ENCODE results near the gene FOXD3.

Gene FOXD3

DNA sequence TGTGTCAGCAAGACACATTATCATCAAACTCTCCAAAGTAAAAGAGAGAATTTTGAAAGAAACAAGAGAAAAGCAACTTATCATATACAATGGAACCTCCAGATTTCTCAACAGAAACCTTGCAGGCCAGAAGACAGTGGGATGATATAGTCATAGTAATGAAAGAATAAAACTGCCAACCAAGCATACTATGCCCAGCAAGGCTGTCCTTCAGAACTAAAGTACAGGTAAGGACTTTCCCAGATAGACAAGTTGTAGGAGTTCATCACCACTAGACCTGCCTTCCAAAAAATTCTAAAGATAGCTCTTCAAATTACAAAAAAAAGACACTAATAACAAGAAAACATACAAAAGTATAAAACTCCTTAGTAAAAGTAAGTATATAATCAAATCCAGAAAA lies 33.2 kb upstream of the FOXD3 start:
- DNase-seq (ENCODE audit: extremely low read depth, low read depth): no peak
- TF ChIP-seq, protein P1, sequence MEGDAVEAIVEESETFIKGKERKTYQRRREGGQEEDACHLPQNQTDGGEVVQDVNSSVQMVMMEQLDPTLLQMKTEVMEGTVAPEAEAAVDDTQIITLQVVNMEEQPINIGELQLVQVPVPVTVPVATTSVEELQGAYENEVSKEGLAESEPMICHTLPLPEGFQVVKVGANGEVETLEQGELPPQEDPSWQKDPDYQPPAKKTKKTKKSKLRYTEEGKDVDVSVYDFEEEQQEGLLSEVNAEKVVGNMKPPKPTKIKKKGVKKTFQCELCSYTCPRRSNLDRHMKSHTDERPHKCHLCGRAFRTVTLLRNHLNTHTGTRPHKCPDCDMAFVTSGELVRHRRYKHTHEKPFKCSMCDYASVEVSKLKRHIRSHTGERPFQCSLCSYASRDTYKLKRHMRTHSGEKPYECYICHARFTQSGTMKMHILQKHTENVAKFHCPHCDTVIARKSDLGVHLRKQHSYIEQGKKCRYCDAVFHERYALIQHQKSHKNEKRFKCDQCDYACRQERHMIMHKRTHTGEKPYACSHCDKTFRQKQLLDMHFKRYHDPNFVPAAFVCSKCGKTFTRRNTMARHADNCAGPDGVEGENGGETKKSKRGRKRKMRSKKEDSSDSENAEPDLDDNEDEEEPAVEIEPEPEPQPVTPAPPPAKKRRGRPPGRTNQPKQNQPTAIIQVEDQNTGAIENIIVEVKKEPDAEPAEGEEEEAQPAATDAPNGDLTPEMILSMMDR (IDR thresholded peaks at IDR 0.05; ENCODE audit: low read depth, low read length): no peak

DNA sequence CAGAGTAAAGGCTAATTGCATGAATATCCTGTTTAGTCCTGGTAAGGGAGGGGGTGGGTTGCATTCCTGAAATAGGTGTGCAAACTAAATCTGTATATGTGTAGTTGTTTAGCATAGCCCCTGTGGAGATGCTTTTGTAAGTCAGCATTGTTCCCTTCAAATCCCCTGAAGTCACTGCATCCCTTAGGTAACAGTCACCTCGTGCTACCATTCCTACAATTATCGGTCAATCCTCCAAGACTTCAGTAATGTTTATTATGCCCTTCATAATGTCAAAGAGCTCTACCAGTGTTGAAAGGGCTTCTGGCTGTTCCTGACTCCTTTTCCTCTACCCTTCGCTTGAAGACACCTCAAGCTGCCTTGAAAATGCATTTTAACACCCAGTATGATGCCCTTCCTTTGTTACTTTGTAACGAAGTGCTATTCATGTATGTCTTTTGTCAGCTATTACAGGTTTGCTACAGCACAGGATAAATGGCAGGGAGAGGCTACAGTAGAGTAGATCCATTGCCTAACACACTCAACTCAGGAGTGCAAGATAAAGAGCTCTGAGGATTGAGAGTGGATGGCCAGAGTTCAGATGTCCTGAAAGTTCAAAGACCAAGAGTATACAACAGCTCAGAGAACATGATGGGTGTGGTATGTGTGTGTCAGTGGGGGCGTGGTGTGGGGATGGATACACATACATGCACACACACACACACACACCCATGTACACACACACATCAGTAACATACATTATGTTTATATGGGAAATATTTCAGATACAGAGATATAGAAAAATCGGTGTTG lies 27.4 kb upstream of the FOXD3 start:
- DNase-seq (ENCODE audit: extremely low read depth, low read depth): no peak
- TF ChIP-seq, protein P1 (IDR thresholded peaks at IDR 0.05; ENCODE audit: low read depth, low read length): no peak

DNA sequence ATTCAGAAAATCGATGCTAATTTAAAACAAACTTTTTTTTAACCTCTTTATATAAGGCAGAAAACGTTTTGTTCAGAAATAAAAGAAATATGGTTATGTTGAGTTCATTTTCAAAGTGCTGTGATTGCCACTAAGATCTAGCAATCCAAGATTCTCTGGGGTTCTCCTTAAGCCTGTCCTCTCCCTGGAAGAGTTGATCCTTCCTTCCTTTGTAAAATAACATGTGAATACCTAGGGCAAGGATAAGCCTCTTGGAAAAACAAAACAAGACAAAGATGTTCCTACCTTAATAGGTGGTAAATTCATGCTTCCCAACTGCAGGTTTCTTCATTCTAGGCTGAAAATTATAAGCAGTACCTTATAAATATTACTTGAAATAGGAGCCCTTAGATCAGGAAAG lies 18.0 kb upstream of the FOXD3 start:
- no peak for DNase-seq (ENCODE audit: extremely low read depth, low read depth)
- TF ChIP-seq, protein P1 (IDR thresholded peaks at IDR 0.05; ENCODE audit: low read depth, low read length): no peak

DNA sequence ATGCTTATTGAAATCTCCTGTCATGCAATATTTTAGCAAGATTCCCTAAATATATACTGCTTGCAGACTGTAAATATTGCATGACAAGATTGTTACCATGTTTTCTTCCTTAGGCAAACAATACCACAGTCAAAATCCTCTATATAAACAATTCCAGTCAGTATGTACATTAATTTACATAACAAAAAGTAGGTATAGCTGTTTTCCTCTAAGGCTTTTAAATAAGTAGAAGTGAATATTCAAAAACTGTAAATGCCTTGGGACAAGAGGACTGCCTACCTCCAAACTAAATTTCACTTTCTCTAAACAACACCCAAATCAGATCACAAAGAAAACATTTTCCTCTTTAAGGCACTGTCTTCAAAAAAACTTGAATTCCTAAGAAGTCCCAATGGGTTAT lies 17.3 kb upstream of the FOXD3 start:
- DNase-seq (ENCODE audit: extremely low read depth, low read depth): no peak
- TF ChIP-seq, protein P1 (IDR thresholded peaks at IDR 0.05; ENCODE audit: low read depth, low read length): no peak

DNA sequence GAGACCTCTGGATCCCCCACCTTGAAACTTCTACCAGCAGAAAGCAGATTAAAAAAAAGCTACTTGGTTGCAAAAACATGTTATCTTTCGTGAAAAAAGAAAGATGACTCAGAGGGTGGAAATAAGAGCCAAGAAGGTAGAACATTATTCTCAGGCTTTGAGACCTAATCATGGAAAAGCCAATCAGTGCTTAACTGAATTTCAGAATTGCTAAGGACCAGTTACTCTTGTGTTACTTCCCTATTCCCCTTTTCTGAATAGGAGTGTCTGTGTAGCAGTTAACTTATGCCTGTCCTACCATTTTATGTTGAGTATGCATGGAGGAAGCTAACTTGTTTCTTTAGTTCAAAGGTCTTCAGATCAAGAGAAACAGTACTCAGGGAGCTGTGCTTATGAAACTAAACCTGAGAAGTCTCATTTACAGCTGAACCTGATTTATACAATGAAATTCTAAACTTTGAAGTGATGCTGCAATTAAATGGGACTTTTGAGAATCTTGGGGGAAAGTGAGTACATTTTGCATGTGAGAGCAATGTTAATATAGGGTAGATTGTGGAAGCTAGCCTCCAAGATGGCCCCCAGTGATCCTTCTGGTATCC lies 15.1 kb upstream of the FOXD3 start:
- no peak for DNase-seq (ENCODE audit: extremely low read depth, low read depth)
- TF ChIP-seq, protein P1 (IDR thresholded peaks at IDR 0.05; ENCODE audit: low read depth, low read length): no peak

DNA sequence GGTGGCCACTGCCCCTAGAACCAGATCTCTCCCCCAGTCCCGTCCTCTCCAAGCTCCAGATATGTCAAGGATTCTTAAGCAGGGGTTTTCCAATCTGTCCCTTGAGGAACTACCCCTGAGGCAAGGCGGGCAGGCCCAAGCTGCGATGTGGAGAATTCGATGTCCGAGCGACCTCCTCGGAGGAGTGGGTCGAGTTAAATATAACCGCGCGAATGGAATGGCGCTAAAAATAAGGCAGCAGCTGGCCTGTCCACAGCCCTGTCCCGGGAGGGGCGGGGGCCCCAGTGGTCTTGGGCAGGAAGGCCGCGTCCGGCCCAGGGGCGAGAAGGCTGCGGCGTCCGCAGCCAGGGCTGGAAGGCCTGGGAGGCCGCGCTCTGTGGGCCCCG lies 5.8 kb upstream of the FOXD3 start:
- DNase-seq (ENCODE audit: extremely low read depth, low read depth): no peak
- TF ChIP-seq, protein P1 (IDR thresholded peaks at IDR 0.05; ENCODE audit: low read depth, low read length): no peak

DNA sequence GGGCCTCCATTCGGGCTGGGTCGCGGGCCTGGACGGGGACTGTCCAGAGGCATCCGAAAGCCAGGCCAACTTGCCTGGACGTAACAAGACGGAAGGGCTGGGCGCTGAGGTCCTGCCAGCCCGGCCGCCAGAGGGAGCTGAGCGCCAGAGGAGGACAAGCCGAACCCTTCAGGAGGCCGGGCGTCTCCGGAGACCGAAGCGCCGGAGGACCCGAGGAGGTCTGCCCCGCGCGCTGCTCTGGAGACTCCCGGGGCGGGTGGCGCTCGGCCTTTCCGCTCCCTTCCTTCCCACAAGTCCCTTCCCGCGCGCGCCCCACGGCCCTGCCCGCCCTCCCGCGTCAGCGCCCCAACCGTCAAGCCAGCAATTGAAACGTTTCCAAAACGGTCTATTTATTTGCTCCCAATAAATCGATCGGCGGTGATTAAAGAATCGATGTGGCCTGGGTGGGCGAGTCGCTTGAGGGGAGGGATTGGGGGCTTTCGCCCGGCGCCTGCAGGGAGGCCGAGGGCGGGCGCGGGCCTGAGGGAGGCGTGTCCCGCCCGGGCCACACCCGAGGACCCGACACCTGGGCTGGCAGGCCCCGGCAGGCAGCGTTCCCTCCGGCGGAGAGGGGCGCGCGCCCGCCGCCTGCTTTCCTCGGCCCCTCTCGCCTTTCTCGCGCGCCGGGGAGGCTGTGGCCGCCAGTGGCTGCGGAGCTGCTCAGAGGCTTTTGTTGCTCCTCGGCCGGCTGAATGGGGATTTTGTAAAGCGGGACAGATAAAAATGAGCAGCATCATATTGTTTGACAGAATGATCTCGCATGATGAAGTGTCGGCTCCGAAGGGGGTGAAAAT lies 5.2 kb upstream of the FOXD3 start:
- TF ChIP-seq, protein P1 (IDR thresholded peaks at IDR 0.05; ENCODE audit: low read depth, low read length): peak; percentile 46
- DNase-seq (ENCODE audit: extremely low read depth, low read depth): peak; percentile 18
